DMS79 (cell line): Measurements from ENCODE around the gene MAPK11.

Experiments
- DNase-seq: peaks from one replicate; lab custom pipeline; 2025; lab: John Stamatoyannopoulos, UW

The MAPK11 gene

DNA sequence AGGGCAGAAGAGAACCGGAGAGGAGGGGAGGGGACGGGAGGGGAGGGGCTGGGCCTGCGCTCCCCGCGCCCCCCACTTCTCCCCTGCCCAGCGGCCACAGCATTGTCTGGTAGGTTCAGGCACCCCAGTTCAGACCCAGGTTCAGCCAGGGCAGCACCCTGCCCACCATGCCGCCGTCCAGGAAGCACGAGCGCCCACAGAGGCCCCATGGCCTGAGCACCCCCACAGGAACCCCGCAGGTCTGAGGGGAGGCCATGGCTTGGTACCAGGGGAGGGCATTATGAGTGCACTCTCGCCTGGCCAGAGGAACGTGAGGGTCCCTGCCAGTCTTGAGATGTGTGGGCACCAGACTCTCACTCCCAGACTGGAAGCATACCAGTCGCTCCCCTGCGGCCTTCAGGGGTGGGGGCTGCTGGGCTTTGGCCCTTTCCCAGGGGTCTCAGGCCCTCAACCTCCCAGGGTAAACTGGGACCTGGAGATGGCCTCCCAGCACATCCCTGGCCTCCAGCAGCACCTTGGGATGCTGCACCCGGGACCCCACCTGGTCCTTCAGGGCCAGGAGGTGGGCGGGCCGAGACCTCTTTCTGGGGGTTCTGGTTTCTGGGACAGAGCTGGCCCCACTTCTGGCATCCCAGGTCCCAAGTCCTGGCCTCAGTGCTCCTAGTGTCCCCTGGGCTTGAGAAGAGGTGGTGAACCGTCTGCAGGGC is 37.9 kb upstream of the MAPK11 start:
- no peak for DNase-seq

DNA sequence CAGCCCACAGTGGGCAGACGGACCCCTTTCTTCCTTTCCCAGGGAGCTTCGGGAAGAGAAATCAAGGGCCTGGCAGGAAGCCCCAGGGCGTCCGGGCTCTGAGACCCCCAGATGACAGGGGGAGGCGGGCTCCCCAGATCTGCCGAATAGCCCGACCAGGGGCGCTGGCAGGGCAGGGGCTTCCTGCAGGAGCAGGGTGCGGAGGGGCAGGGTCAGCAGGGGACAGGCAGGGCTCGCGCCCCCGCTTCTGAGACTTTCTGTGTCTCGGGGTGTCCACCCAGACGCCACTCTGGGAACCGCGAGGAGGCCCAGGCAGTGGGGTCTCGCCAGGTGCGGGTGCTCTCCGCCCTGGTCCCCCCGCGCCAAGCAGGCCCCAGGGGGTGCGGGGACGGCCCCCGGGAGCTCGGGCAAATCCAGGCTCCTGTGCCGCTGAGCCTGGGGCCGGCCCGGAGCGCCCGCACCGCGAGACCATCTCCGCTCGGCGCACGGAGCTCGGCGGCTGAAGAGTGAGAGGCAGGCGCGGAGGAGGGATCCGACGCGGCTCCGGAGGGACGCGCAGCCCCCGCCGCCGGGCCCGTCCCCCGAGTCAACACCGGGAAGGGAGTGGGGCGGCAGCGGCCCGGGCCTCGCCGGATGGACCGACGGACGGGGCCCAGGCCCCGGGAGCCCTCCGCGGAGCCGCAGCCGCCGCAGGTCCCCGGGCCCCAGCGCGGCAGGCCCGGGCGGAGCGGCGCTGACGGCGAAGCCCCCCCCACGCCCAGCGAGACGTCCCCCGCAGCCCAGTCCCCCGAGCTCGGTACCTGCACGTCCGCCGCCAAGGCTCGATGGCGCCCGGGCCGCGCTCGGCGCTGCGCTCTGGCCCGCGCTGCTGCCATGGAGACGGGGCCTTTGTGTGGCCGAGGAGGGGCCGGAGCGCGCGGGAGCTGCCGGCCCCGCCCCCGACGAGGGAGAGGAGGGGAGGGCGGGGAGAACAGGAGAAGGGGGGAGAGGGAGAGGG is 36.9 kb upstream of the MAPK11 start, which contains the start of gene PLXNB2:
Gene PLXNB2, minus strand, starts transcription at position 894 of the 997 bp plus-strand sequence. CDS start 17,062 bp downstream, outside the sequence.
- no peak for DNase-seq

DNA sequence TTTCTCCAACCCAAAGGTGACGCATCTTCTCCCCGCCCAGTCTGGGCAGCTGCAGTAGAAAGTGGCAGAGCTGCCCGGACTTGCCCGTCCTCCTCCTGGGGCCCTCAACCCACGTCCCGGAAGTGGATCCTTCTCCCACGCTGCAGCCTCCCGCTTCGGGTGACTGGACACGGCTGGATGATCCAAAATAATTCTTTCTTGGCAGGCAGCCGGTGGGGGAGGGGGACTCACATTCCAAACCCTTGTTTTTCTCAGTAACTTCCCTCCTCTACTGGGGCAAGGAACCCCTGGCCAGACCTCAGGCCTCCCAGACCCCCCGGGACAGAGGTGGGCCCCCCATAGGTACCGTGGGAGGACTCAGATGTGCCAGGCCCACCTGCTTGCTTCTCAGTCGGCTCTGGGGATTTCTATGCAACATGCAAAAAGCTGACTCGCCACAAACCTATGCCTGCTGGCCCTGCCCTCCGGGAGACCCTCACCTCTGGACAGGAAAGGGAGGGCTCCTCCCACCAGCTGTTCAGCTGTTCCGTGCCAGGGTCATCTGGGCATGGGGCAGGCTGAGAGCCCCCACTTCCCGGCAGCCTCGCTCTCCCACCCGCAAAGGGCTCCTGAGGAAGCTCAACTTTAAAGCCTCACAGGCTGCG is 35.9 kb upstream of the MAPK11 start:
- DNase-seq = peak; percentile 65

DNA sequence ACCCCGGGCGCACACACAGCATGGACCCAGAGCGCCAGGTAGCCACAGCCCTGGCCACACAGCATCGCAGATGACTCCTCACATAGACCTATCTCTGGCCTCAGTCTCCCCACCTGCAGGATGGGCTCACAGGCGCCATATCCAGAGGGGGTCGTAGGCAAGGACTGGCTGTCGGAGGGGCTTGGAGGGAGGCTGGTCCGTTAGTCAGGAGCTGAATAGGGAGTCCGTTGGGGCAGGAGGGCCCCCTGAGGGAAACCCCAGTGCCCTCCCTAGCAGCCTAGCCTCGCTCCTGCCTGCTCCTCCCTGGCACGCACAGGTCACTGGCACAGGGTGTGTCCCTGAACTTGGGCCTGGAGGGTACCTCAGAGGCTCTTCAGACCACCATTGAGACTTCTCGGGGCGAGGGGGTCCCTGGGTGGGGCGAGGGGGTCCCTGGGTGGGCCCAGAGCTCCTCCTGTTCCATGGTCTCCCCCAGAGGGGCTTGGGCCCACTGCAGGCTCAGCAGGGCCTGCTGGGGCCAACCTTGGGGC is 35.3 kb upstream of the MAPK11 start:
- no peak for DNase-seq

DNA sequence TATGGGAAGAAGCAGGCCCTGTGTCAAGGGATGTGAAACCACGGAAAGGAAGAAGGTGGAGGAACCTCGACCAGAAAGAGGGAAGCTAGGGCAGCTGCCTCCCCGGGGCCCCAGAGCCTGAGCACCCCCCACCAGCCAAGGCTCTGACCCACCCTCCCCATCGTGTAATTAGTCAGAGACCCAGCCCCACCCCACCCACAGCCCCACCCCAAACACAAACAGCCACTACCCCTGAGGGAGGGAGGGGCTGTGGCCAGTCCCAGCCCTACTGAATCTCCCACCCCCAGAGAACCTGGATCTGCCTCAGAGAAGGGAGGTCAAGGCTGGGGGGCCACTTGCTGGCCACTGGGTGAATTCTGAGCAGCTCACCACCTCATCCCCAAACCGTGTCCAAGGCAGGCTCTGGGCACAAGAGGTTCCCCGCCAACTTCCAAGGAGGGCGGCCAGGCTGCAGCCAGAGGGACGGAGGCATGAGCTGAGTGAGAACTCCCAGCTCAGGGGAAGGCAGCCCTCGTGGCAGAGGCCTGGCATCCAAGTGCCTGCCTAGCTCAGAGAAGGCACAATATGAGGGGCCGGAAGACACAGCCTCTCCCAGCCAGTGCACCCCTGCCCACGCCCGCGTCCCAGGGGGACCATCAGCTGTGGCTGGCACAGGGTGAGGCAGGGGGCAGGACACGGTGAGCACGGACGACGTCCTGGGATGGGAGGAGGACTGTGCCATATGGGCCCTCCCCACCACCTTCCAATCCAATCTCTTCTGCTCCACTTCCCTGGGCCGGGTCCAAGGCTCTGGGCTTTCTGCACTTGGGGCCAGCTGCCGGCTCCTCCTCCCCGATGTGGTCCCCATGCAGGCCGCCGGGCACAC is 34.6 kb upstream of the MAPK11 start:
- no peak for DNase-seq

DNA sequence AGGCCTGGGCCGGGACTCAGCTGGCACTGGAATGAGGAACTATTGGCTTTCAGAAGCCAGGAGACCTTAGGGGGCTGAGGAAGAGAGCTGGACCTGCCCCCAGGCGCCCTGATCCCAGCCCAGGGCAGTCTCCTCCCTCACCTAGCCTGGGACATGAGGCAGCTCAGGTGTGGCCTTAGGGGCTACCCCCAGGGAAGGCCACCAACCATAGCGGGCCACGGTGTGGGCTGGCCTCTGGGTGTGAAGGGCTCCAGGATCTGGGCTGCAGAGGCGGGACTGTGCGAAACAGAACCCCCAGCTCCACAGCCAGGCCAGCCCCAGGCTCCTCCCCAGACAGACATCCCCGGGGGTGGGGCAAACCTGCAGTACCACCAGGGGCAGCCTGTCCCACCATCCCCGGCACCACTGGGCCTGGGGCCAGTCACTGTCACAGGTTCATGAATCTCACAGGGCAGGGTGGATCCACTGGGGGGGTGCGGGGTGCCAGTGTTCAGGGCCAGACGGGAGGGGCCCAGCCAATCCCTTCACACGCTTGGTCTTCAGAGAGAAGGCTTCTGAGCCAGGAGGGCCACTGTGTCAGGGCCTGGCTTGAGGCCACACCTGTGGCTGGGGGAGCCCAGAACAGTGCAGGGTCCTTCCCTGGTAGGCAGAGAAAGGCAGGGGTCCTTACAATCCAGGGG is 33.8 kb upstream of the MAPK11 start:
- DNase-seq = no peak

DNA sequence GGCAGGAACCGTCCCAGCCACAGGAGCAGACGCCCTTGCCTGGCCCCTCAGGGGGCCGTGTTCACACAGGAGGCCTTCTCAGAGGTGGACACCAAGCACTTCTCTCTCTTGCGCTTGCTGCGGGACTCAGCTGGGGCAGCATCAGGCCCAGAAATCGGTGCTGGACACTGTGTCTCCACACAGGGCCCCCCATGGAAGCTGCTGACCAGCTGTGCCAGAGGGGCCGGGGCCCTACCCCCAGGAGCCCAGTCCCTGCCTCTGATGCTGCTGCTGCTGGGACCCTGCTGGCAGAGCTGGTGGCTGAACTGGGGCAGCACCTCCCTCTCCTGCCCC is 33.3 kb upstream of the MAPK11 start:
- no peak for DNase-seq

DNA sequence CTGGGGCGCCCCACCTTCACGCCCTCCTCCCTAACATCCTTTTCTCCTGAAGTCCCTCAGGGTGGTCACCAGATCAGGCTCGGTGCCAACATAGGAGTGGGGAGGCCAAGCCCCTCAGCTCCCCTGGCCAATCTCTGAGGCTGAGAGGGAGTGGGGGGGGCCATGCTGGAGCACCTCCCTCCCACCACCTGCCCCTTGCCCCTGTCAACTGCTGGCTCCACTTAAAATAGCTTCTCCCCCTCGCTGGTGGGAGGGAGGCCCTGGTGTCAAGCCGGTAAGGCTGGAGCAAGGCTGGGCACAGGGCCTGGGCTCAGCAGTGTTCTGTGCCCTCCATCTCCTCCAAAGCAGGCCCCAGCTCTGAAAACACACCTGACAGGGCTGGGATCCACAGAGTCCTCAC is 32.4 kb upstream of the MAPK11 start:
- DNase-seq = no peak

DNA sequence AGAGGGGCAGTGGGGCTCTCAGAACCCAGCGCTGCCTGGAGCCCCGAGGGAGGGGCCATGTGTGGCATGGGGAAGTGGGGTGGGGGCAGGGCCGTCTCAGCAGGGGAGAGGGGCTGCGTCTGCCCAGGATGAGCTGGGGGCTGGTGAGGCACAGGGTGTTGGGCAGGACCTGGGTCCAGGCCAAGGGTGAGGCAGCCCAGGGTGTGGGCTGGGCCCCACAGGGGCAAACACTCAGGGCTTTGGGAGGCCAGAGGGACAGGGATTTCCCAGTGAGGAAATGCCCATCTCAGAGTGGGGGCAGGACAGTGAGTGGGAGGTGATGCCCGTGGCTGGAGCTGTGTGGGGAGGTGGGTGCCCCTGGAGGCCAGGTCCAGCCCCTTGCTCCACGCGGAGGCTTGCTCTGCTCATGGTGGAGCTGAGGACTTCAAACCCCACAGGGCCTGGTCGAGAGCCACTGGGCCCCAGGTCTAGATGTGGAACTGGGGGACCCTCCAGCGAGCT is 31.9 kb upstream of the MAPK11 start:
- no peak for DNase-seq

DNA sequence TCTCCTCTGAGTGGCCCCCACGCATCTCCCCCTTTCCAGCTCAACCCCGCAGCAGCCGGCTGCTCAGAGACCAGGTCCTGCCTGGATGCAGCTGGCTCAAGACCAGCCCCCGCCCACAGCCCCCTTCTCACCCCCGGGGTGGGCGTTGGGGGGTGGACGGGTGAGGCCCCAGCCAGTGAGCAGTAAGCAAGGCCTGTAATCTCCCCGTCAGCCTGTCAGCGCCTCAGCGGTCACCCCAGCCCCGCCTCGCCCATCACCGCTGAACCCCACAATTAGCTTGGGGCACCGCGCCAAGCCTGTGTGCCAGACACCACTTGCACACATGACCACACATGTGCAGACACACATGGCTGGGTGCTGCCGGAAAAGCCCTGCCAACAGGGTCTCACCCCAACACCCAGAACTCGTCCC is 31.4 kb upstream of the MAPK11 start:
- DNase-seq = peak; percentile 24

DNA sequence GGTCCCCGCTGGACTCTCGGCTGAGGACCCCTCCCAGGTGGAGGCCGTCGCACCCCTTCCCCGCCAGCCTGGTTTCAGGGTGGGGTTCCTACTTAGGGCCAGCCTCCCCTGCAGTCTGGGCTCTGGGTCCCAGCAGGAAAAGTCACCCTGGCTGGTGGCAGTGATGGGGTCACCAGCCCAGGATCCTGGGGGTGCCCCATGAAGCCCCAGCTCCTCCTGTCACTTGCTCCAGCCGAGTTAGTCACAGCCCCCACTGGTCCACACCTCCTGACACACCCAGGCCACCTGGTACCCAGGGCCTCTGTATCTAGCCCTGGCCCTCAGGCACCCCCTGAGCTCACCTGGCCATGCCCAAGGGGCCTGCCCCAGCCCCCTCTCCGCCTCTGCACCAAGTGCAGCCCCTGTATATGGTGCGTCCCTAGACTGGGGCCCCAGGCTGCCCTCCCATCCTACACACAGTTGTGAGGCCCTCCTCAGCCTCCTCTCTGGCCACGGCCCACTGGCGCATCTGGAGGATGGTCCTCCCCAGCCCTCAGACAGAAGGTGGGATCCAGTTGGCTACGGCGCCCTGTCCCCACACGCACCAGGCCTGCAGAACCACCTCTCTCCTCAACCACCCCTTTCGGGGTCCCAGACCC is 30.6 kb upstream of the MAPK11 start:
- no peak for DNase-seq

DNA sequence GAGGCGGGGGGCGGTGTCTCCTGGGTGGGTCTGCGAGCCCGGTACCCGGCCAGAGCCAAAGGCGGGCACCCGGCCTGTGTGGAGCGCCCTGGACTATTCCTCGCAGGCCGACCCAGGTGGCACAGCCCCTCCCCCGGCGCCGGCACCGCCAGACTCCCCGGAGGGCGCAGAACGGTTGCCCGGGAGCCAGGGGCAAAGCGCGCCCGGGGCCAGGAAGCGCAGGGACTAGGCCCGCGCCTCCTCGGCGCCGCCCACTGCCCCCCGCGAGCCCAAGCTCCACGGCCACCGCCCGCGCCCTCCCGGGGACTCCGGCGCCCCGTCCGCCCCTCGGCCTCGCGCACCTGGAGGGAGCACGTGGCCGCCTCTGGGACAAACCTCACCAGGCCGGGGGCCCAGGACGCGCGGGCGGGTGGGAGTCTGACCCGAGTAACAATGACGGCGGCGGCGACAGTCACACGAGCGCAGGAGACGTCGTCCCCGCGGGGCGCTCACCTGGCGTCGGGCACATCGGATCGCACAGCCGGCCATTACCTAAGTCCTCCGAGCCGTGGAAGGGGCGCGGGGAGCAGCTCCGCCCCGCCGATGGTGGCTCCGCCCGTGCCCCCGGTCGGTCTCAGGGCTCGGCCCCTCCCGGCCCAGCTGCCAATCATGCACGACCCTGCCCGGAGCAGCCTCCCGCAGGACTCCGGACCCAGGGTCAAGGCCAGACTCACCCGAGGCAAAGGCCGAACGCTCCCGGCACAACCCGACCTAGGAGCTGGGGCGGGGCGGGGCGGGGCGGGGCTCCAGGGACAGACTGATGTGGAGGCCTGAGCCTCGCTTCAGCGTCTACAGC is 29.8 kb upstream of the MAPK11 start:
- no peak for DNase-seq

DNA sequence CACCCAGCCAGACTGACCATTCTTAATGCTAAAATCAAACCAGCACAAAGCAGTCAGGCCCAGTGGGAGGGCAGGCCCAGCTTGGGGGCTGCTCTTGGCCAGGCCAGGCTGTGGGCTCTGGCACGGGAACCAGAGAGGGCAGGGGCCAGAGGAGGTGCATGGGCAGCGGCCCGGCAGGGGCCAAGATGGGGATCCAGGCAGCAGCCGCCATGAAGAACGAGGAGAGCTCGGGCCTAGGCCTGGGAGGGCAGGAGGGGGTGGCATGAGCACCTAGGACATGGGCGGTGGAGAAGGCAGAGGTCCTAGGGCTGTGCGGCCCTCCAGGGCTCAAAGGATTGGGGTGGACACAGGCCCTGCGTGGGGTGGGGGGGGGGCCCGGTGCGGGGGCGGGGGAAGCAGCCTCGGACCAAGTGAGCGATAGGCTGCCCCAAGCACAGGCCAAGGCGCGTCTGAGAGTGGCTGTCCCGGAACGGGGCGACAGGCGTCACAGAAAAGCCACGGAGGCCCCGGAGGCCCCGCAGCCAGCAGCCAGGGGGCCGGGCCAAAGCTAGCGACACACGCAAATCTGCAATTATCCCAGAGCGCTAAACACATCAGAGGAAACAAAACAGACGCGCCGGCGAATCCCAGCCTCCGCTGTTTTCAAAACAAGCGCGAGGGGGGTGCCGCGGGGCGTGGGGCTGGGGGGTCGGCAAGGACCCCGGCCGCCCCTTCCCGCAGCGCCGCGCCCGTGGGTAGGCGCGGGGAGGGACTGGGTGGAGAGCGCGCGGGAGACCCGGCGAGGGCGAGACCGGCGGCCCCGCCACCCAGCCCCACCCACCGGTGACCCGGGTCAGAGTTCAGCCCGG is 29.0 kb upstream of the MAPK11 start:
- DNase-seq = no peak

DNA sequence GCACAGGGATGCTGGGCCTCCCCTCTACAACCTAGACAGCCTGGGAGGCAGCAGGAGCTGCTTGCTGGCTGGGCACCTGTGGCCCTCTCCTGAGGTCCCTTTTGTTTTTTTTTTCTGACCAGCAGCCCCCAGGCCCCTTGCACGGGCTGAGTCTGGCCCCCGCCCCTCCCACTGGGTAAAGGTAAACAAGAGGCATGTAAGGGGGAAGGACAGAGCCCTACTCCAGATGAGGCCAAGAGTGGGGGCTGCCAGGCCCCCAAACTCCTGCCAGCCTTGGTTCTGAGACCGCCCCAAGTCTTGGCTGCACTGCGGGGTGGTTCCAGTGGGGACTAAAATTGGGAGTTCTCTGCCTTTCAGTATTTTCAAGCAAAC is 28.1 kb upstream of the MAPK11 start:
- DNase-seq = no peak

DNA sequence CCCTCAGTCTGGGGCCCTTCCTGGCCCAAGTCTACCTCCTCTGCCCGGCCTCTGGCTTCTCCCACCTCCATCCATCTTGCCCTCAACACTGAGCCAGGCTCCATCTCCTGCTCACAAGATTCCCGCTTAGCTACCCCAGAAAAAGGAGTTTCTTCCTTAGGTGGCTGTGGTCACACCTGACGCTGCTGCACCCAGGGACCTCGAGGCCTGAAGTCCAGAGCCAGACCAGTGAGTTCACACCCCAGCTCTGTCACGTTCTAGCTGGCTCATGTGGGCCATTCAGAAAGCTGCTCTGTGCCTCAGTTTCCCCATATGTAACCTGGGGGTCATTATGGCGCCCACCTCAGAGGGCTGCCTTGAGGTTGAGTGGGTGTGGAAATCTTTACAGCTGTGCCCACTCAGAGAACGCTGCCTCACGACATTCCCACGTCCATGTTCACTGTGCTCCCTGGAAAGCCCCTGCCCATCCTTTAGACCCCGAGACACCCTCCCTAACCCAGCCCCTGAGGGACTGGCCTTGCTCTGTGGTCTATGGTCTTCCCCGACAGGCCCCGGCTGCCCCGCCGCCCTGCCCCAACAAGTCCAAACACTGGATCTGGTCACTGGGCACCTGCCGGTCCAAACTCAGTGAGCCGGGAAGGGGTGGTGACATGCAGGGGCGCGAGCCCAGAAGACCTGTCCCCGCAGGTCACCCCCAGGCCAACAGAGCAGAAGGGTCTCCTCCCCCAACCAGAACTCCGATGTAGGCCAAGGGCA is 27.5 kb upstream of the MAPK11 start:
- no peak for DNase-seq

DNA sequence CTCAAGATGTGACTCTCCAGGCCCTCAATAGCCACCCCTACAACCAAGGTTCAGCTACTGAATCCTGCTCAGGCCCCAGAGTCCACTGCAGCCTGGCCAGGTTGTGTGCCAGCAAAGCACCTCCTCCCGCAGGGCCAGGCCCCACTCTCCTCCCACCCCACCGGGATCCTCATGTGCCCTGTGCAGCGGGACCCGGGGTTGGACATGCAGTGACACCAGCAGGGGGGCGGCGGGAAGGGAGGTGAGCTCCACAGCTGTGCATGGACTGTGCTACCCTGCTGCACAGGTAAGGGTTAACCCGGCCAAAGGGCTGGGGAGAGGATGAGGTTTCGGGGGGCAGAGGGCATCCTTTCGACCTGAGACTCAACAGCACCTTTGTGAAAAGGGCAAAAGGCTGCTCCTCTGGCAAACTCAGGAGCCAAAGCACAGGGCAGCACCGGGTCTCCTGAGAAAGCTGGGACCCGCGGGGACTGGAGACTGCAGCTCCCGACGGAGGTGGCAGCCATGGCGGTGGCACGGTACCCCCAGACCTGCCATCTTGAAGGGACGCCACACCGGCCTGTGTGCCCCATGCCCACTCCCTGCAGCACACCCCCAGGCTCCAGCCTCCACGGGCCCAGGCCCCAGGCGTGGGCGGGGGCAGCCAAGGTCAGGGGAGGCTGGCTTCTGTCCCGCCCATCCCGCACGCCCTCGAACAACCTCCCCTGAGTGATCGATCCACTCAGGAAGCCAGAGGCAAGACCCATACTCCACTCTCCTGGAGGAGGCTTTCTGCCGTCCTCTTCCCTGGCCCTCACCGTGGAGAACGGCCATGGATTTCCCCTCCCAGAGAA is 26.7 kb upstream of the MAPK11 start:
- no peak for DNase-seq

DNA sequence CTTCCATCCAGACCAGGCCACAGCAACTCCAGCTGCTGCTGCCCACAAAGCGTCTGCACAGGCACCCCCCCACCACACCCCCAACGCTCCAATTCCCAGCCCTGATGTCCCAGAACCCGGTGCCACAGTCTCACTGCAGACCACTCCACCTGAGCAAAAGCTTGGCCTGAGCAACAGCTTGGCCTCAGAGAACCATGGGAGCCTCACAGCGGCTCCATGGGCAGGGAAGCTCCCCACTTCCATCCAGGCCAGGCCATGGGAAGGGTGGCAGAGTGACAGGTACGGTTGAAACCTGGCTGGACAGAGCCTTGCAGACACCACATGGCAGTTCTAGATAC is 24.1 kb upstream of the MAPK11 start:
- no peak for DNase-seq
